Spleen (tissue), 7 donors: Measurements from ENCODE around the gene AFMID.

ENCODE experiments used
- CTCF ChIP-seq, 11 experiments: fragments of 200-600 bp in 7 of 11; fragments of 450-650 bp in 4 of 11; sonication (generic) in 4 of 11; IDR thresholded peaks in 8 of 11; conservative IDR thresholded peaks in 3 of 11; 1 replicate in 7 of 11; 2 replicates in 4 of 11; pipeline versions ENCODE4 v1.4.0 to v1.8.0; 2016 to 2021; ENCODE audit warnings: antibody characterized with exemption in 11 of 11, inconsistent platforms in 4 of 11, mild to moderate bottlenecking in 1 of 11
- POLR2A ChIP-seq, 3 donors: fragments of 450-650 bp; IDR thresholded peaks; one replicate each; pipeline ENCODE4 v1.5.1; 2017; ENCODE audit warnings: antibody characterized with exemption in 3 of 3, mild to moderate bottlenecking in 1 of 3
- POLR2AphosphoS5 ChIP-seq, 3 donors: sonication (generic); formaldehyde crosslinking; IDR thresholded peaks; one replicate each; pipeline ENCODE4 v1.5.1; 2017; ENCODE audit warnings: antibody characterized with exemption in 3 of 3
- donor health status: DM: no; HTN: no; CAD: no; lungs with moderate emphysema.
- donor health status: DM: no; HTN: no; CAD: no.
- donor health status: DM: no; HTN: no; CAD: no.

- TF ChIP-seq CTCF (IDR thresholded peaks at IDR 0.05 in 8 of 11, conservative IDR thresholded peaks at IDR 0.05 in 3 of 11) (no peak), POLR2AphosphoS5 (IDR thresholded peaks at IDR 0.05) (peak; percentile 44 to 87 (median 65)), POLR2A (IDR thresholded peaks at IDR 0.05) (no peak)
Observed at GRCh38 chr17:78141437-78142118, 45.6 kb upstream of the AFMID start.
